ENCODE results near the gene CPZ.
"Not testable (repeated sequence)": the region's sequence is repeated elsewhere in the genome, so short reads cannot be mapped to it uniquely, and the experiment has no call there.

The CPZ gene

DNA sequence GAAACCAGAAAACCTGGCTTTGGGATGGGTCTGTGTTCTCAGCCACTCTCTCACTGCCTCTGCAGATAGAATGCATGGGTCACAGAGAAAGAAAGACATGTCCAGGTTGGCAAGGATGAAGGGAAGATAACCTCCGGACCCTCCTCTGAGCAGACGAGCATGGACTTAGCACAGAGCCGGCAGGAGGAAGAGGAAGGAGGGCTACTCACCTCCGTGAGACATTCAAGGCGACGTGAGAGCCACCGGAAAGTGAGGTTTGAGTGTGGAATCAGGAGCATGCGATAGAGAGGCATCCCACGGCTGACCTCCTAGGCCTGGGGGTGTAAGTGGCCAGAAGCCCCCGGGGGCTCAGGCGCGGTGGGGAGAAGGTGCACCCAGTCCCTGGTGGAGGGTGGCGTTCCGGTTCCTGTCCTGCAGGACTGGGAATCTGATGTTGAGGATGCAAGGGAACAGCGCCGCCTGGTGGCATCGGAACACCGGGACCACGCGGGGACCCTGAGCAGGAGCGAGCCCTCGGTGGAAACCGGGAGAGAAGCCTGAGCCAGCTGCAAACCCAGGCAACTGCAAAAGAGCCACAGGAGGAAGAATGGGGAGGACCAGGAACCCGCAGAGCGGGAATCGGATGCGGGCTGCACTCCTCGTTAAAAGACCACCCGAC is 43.5 kb downstream of the CPZ start:
- CTCF ChIA-PET; DNase-seq (ENCODE audit: extremely low spot score); POLR2A ChIA-PET: not testable (repeated sequence)

DNA sequence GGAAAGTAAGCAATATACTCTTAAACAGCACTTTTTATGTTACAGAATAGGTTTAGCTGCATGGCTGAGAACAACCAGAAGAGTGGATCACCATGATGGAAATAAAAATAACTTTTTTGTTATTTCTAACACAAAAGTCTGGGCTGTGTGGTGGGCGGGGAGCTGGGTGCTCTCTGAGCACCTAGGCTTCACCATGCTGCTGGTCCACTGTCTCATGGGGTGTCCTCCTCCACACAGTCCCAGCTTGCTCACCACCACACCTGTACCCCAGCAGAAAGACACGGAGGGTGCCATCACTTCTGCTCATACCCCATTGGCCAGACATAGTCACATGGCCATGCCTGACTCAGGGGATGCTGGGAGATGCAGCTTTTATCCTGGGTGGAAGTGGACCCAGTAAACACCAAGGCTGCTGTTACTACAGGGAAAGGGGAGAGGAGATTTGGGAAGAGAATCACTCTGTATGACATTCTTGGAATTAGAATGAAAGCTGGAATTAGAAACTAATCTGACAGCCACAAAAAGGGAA is 45.0 kb downstream of the CPZ start:
- ChIA-PET CTCF (interaction anchor here (0.5 to 1.1 kb wide), 2 partner anchors 9 to 35 kb away, joined by 3 read pairs; no protein-coding TSS in a partner anchor), POLR2A (no interaction called here)
- TF ChIP-seq LEF1 (IDR thresholded peaks at IDR 0.05; ENCODE audit: borderline replicate concordance) (no peak), FOXM1 (IDR thresholded peaks at IDR 0.05; ENCODE audit: borderline replicate concordance) (no peak), SP1 (IDR thresholded peaks at IDR 0.05) (no peak), FOXK2 (IDR thresholded peaks at IDR 0.05) (no peak), FOXA1 (IDR thresholded peaks at IDR 0.05) (no peak), ELF4 (IDR thresholded peaks at IDR 0.05) (no peak), SUZ12 (IDR thresholded peaks at IDR 0.05) (no peak), ARNT (IDR thresholded peaks at IDR 0.05) (no peak), L3MBTL2 (conservative IDR thresholded peaks at IDR 0.05) (no peak), HDGF (IDR thresholded peaks at IDR 0.05; ENCODE audit: borderline replicate concordance) (no peak), TARDBP (IDR thresholded peaks at IDR 0.05) (no peak), CTBP1 (IDR thresholded peaks at IDR 0.05; ENCODE audit: borderline replicate concordance) (no peak), NFRKB (IDR thresholded peaks at IDR 0.05) (no peak), BHLHE40 (IDR thresholded peaks at IDR 0.05; ENCODE audit: borderline replicate concordance) (no peak), ZNF384 (IDR thresholded peaks at IDR 0.05) (no peak)
- TF ChIP-seq, protein P1, sequence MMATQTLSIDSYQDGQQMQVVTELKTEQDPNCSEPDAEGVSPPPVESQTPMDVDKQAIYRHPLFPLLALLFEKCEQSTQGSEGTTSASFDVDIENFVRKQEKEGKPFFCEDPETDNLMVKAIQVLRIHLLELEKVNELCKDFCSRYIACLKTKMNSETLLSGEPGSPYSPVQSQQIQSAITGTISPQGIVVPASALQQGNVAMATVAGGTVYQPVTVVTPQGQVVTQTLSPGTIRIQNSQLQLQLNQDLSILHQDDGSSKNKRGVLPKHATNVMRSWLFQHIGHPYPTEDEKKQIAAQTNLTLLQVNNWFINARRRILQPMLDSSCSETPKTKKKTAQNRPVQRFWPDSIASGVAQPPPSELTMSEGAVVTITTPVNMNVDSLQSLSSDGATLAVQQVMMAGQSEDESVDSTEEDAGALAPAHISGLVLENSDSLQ (IDR thresholded peaks at IDR 0.05), result no peak
- DNase-seq (ENCODE audit: extremely low spot score), result no peak

DNA sequence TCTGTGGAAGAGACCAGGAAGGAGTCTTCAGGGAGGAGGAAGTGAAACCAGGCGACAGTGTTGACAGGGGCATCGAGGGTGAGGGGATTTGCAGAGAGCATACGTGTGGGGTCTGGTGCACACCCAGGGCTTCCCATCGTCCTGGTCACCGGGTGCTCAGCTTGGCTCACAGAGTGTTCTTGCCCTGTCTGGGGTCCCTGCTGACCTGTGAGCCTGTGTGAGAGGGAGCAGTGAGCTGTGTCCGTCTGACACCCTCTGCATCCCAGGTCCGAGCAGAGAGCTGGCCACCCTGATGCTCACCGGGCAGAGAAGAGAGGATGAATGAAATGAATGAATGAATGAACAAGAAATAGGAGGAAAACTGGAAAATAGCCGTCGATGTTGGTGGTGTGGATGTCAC is 46.5 kb downstream of the CPZ start:
- DNase-seq (ENCODE audit: extremely low spot score), result no peak
- no peak for TF ChIP-seq ARNT (IDR thresholded peaks at IDR 0.05)
- no peak for TF ChIP-seq SP1 (IDR thresholded peaks at IDR 0.05)
- TF ChIP-seq CTBP1 (IDR thresholded peaks at IDR 0.05; ENCODE audit: borderline replicate concordance), result no peak
- no peak for TF ChIP-seq LEF1 (IDR thresholded peaks at IDR 0.05; ENCODE audit: borderline replicate concordance)
- no peak for TF ChIP-seq ELF4 (IDR thresholded peaks at IDR 0.05)
- TF ChIP-seq, protein P1 (IDR thresholded peaks at IDR 0.05), result no peak
- no peak for TF ChIP-seq FOXA1 (IDR thresholded peaks at IDR 0.05)
- no peak for TF ChIP-seq BHLHE40 (IDR thresholded peaks at IDR 0.05; ENCODE audit: borderline replicate concordance)
- TF ChIP-seq FOXK2 (IDR thresholded peaks at IDR 0.05), result no peak
- TF ChIP-seq HDGF (IDR thresholded peaks at IDR 0.05; ENCODE audit: borderline replicate concordance), result no peak
- TF ChIP-seq FOXM1 (IDR thresholded peaks at IDR 0.05; ENCODE audit: borderline replicate concordance), result no peak
- TF ChIP-seq TARDBP (IDR thresholded peaks at IDR 0.05), result no peak
- TF ChIP-seq NFRKB (IDR thresholded peaks at IDR 0.05), result no peak
- no peak for TF ChIP-seq ZNF384 (IDR thresholded peaks at IDR 0.05)
- ChIA-PET CTCF (no interaction called here), POLR2A (no interaction called here)

DNA sequence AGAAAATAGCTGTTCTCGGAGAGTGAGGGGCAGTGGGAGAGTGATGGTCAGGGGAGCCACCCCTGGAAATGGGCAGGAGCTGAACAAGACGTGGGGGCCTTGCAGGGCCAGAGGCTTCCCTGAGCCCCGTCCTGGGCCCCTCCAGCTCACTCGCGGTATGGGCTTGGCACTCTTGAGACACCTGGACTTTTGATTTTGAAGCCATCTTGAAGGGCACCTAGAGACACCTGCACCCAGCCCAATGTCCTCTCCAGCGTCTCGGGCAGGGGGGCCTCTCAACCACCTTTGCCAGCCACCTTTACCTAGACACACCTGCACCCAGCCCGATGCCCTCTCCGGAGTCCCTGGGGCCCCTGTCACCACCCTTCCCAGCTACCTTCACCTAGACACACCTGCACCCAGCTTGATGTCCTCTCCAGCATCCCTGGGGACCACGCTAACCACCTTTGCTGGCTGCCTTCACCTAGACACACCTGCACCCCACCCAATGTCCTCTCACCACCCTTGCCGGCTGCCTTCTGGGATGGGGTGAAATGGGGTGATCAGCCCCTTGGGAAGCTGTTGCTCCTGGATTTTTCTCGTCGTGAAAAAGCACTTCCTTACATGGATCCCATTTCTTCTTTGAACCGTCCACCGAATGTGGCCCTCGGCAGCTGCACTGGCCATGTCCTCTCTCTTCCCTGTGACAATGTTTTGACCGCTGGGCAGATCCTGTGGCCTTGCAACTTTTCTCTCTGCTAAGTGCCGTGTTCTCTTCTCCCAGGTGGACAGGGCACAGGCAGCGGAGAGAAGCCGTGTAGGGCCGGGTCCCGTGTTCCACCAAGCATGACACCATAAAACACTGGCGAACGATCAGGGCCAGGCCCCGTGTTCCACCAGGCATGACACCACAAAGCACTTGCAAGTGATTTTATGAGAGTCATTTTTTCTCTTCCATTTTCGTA is 47.5 kb downstream of the CPZ start:
- no peak for TF ChIP-seq BHLHE40 (IDR thresholded peaks at IDR 0.05; ENCODE audit: borderline replicate concordance)
- TF ChIP-seq FOXM1 (IDR thresholded peaks at IDR 0.05; ENCODE audit: borderline replicate concordance), result no peak
- TF ChIP-seq NFRKB (IDR thresholded peaks at IDR 0.05), result no peak
- no peak for TF ChIP-seq SP1 (IDR thresholded peaks at IDR 0.05)
- no peak for TF ChIP-seq SUZ12 (IDR thresholded peaks at IDR 0.05)
- no peak for TF ChIP-seq LEF1 (IDR thresholded peaks at IDR 0.05; ENCODE audit: borderline replicate concordance)
- TF ChIP-seq TARDBP (IDR thresholded peaks at IDR 0.05), result no peak
- TF ChIP-seq FOXA1 (IDR thresholded peaks at IDR 0.05), result no peak
- no peak for TF ChIP-seq HDGF (IDR thresholded peaks at IDR 0.05; ENCODE audit: borderline replicate concordance)
- TF ChIP-seq ELF4 (IDR thresholded peaks at IDR 0.05), result no peak
- no peak for TF ChIP-seq ARNT (IDR thresholded peaks at IDR 0.05)
- CTCF ChIA-PET, result interaction anchor here (1.1 kb wide), 1 partner anchor 36 kb away, joined by 3 read pairs; no protein-coding TSS in a partner anchor
- DNase-seq (ENCODE audit: extremely low spot score), result no peak
- POLR2A ChIA-PET, result no interaction called here

DNA sequence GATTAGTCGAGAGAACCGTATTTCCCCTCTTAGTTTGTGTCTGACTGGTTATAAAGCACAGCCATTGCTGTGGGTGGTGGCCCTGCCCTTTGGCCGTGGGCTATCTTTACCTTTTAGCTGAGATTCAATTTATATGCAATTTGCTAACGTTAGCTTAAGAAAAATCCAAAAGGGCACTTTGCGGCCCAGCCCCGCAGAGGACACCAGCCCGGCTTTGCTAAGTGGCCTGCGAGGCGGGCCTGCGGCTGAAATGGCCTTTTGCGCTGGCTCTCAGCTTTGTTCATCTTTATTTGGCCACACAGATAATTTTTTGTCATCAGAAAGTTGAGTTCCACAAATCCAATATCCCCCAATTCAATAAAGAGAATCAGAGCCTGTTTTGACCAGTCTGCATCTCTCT is 48.3 kb downstream of the CPZ start:
- POLR2A ChIA-PET, result no interaction called here

More for the DNA sequence above, 48.3 kb downstream of the CPZ start:
- DNase-seq (ENCODE audit: extremely low spot score), result no peak
- CTCF ChIA-PET, result interaction anchor here (1.1 kb wide), 1 partner anchor 35 kb away, joined by 3 read pairs; no protein-coding TSS in a partner anchor
- TF ChIP-seq SP1 (IDR thresholded peaks at IDR 0.05) (no peak), L3MBTL2 (conservative IDR thresholded peaks at IDR 0.05) (no peak), FOXA1 (IDR thresholded peaks at IDR 0.05) (no peak), SUZ12 (IDR thresholded peaks at IDR 0.05) (no peak), LEF1 (IDR thresholded peaks at IDR 0.05; ENCODE audit: borderline replicate concordance) (no peak), CTBP1 (IDR thresholded peaks at IDR 0.05; ENCODE audit: borderline replicate concordance) (no peak), TARDBP (IDR thresholded peaks at IDR 0.05) (no peak), ARNT (IDR thresholded peaks at IDR 0.05) (no peak), FOXM1 (IDR thresholded peaks at IDR 0.05; ENCODE audit: borderline replicate concordance) (no peak), FOXK2 (IDR thresholded peaks at IDR 0.05) (no peak), ZNF384 (IDR thresholded peaks at IDR 0.05) (no peak), HDGF (IDR thresholded peaks at IDR 0.05; ENCODE audit: borderline replicate concordance) (no peak), ELF4 (IDR thresholded peaks at IDR 0.05) (no peak), NFRKB (IDR thresholded peaks at IDR 0.05) (no peak), BHLHE40 (IDR thresholded peaks at IDR 0.05; ENCODE audit: borderline replicate concordance) (no peak)
- TF ChIP-seq, protein P1 (IDR thresholded peaks at IDR 0.05), result no peak
